NT2/D1 (cell line): ENCODE measurements around the gene G2E3.

ENCODE experiments used
- SUZ12 ChIP-seq: IDR thresholded peaks from 2 replicates; pipeline ENCODE4 v1.6.1; 2011; ENCODE audit not compliant: insufficient read length, insufficient read depth; ENCODE audit errors: extremely low read depth
- ZNF274 ChIP-seq: IDR thresholded peaks from 2 replicates; pipeline ENCODE4 v1.6.1; 2011; ENCODE audit warnings: mild to moderate bottlenecking, low read depth, low read length

DNA sequence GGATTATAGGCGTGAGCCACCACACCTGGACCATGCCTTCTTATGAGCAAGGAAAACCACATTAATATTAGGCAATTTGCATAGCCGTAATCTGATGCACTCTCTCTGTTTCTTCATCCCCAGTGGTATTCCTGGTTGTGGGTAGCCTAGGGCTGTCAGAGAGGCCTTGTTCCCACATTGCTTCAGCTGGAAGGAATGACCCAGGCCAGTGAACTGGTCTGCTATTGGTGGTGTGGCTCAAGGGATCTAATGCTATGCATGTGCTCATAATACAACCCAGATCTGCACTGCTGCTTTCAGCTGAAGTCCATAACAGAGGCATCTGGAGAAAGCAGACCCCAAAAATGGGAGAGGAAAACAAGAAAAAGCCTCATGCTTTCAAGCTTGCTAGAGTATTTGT, 33.1 kb upstream of the G2E3 start:
- TF ChIP-seq SUZ12: no peak
- TF ChIP-seq ZNF274: no peak
